ENCODE results near the gene DMAC2.

The DMAC2 gene

GRCh38 chr19:41434450-41434849 lies 5.3 kb downstream of the DMAC2 start:
- Histone ChIP-seq H3K9ac (ENCODE audit: low read depth, low read length) (no peak overlapping the region), H3K4me1 (ENCODE audit: insufficient read depth, low read length) (no peaks in the 10 kb centered on the region), H3K36me3 (ENCODE audit: insufficient read depth, low read length) (peaks cover 10% of the 10 kb centered on the region; the same call in 1 of the 2 replicates), H3K9me3 (ENCODE audit: control insufficient read depth, insufficient read depth, low read length) (no peaks in the 10 kb centered on the region)

- H3K9me3 ChIP-seq (ENCODE audit: control insufficient read depth, insufficient read depth, low read length): no peaks in the 10 kb centered on the region
- no peaks in the 10 kb centered on the region for H3K4me1 ChIP-seq (ENCODE audit: insufficient read depth, low read length)
- no peak overlapping the region for H3K9ac ChIP-seq (ENCODE audit: low read depth, low read length)
- peaks cover 10% of the 10 kb centered on the region; the same call in 1 of the 2 replicates for H3K36me3 ChIP-seq (ENCODE audit: insufficient read depth, low read length)
Measured at GRCh38 chr19:41433171-41433570, 6.5 kb downstream of the DMAC2 start.

- Histone ChIP-seq H3K36me3 (ENCODE audit: insufficient read depth, low read length) (peaks cover 6% of the 10 kb centered on the region; the same call in 1 of the 2 replicates), H3K4me1 (ENCODE audit: insufficient read depth, low read length) (peaks cover 3% of the 10 kb centered on the region; the same call in 1 of the 2 replicates), H3K9ac (ENCODE audit: low read depth, low read length) (no peak overlapping the region)
Measured at GRCh38 chr19:41431426-41432386, 8.0 kb downstream of the DMAC2 start.

GRCh38 chr19:41430922-41431321 lies 8.8 kb downstream of the DMAC2 start:
- Histone ChIP-seq H3K9ac (ENCODE audit: low read depth, low read length) (no peak overlapping the region), H3K4me1 (ENCODE audit: insufficient read depth, low read length) (peaks cover 3% of the 10 kb centered on the region; the same call in 1 of the 2 replicates), H3K36me3 (ENCODE audit: insufficient read depth, low read length) (peaks cover 6% of the 10 kb centered on the region; the same call in 1 of the 2 replicates), H3K9me3 (ENCODE audit: control insufficient read depth, insufficient read depth, low read length) (no peaks in the 10 kb centered on the region)

More at GRCh38 chr19:41431426-41432386, 8.0 kb downstream of the DMAC2 start:
- no peaks in the 10 kb centered on the region for H3K9me3 ChIP-seq (ENCODE audit: control insufficient read depth, insufficient read depth, low read length)

GRCh38 chr19:41428481-41428859 lies 11.2 kb downstream of the DMAC2 start:
- peak overlapping the region; percentile 64; the same call in 1 of the 2 replicates for H3K9ac ChIP-seq (ENCODE audit: low read depth, low read length)
- H3K36me3 ChIP-seq (ENCODE audit: insufficient read depth, low read length): peaks cover 6% of the 10 kb centered on the region; the same call in 1 of the 2 replicates
- peaks cover 3% of the 10 kb centered on the region; the same call in 1 of the 2 replicates for H3K4me1 ChIP-seq (ENCODE audit: insufficient read depth, low read length)

GRCh38 chr19:41427647-41428480 lies 11.8 kb downstream of the DMAC2 start:
- H3K9ac ChIP-seq (ENCODE audit: low read depth, low read length): peak overlapping the region; percentile 64
- peaks cover 3% of the 10 kb centered on the region; the same call in 1 of the 2 replicates for H3K4me1 ChIP-seq (ENCODE audit: insufficient read depth, low read length)
- no peaks in the 10 kb centered on the region for H3K9me3 ChIP-seq (ENCODE audit: control insufficient read depth, insufficient read depth, low read length)
- H3K36me3 ChIP-seq (ENCODE audit: insufficient read depth, low read length): peaks cover 6% of the 10 kb centered on the region; the same call in 1 of the 2 replicates

More at GRCh38 chr19:41428481-41428859, 11.2 kb downstream of the DMAC2 start:
- no peaks in the 10 kb centered on the region for H3K9me3 ChIP-seq (ENCODE audit: control insufficient read depth, insufficient read depth, low read length)

GRCh38 chr19:41426952-41427646 lies 12.6 kb downstream of the DMAC2 start, which contains the start of gene B3GNT8:
B3GNT8 (minus strand) TSS chr19:41427374; CDS start chr19:41426778, 596 bp downstream.
- Histone ChIP-seq H3K9ac (ENCODE audit: low read depth, low read length) (peak within 1 kb of the TSS; percentile 64), H3K4me1 (ENCODE audit: insufficient read depth, low read length) (peaks cover 3% of the 10 kb centered on the region; the same call in 1 of the 2 replicates), H3K9me3 (ENCODE audit: control insufficient read depth, insufficient read depth, low read length) (no peaks in the 10 kb centered on the region), H3K36me3 (ENCODE audit: insufficient read depth, low read length) (peaks cover 4% of the 10 kb centered on the region; the same call in 1 of the 2 replicates)

GRCh38 chr19:41426116-41426841 lies 13.4 kb downstream of the DMAC2 start:
- Histone ChIP-seq H3K4me1 (ENCODE audit: insufficient read depth, low read length) (peaks cover 3% of the 10 kb centered on the region; the same call in 1 of the 2 replicates), H3K9ac (ENCODE audit: low read depth, low read length) (no peak overlapping the region; the same call in 1 of the 2 replicates), H3K36me3 (ENCODE audit: insufficient read depth, low read length) (peaks cover 1% of the 10 kb centered on the region; the same call in 1 of the 2 replicates)

GRCh38 chr19:41425174-41426115 lies 14.3 kb downstream of the DMAC2 start:
- Histone ChIP-seq H3K9ac (ENCODE audit: low read depth, low read length) (no peak overlapping the region), H3K4me1 (ENCODE audit: insufficient read depth, low read length) (peaks cover 3% of the 10 kb centered on the region; the same call in 1 of the 2 replicates), H3K36me3 (ENCODE audit: insufficient read depth, low read length) (peaks cover under 1% of the 10 kb centered on the region), H3K9me3 (ENCODE audit: control insufficient read depth, insufficient read depth, low read length) (no peaks in the 10 kb centered on the region)

More at GRCh38 chr19:41426116-41426841, 13.4 kb downstream of the DMAC2 start:
- H3K9me3 ChIP-seq (ENCODE audit: control insufficient read depth, insufficient read depth, low read length): no peaks in the 10 kb centered on the region

GRCh38 chr19:41424335-41425173 lies 15.2 kb downstream of the DMAC2 start:
- H3K9ac ChIP-seq (ENCODE audit: low read depth, low read length): no peak overlapping the region
- H3K4me1 ChIP-seq (ENCODE audit: insufficient read depth, low read length): peaks cover 3% of the 10 kb centered on the region; the same call in 1 of the 2 replicates
- H3K36me3 ChIP-seq (ENCODE audit: insufficient read depth, low read length): peaks cover 4% of the 10 kb centered on the region
- no peaks in the 10 kb centered on the region for H3K9me3 ChIP-seq (ENCODE audit: control insufficient read depth, insufficient read depth, low read length)

- Histone ChIP-seq H3K9me3 (ENCODE audit: control insufficient read depth, insufficient read depth, low read length) (no peaks in the 10 kb centered on the region), H3K9ac (ENCODE audit: low read depth, low read length) (no peak overlapping the region), H3K36me3 (ENCODE audit: insufficient read depth, low read length) (peaks cover 4% of the 10 kb centered on the region), H3K4me1 (ENCODE audit: insufficient read depth, low read length) (peaks cover 3% of the 10 kb centered on the region; the same call in 1 of the 2 replicates)
Measured at GRCh38 chr19:41422955-41423354, 16.8 kb downstream of the DMAC2 start.
